NAMALWA (cell line): Measurements from ENCODE around the gene PLK5.
"Not testable (repeated sequence)": the region's sequence is repeated elsewhere in the genome, so short reads cannot be mapped to it uniquely, and the experiment has no call there.

Experiments used
- DNase-seq: peaks from one replicate; pipeline ENCODE4 v3.0.0-alpha.2; 2015; ENCODE audit warnings: low spot score

Gene PLK5

GRCh38 chr19:1523412-1524286, at the start of gene PLK5:
Gene PLK5 (plus strand): TSS chr19:1524077. CDS start chr19:1526997, 2,920 bp downstream.
- no peak for DNase-seq

GRCh38 chr19:1474765-1475351, 49.0 kb upstream of the PLK5 start:
- no peak for DNase-seq

- DNase-seq, result no peak
Measured at GRCh38 chr19:1475751-1476437, 48.0 kb upstream of the PLK5 start.

GRCh38 chr19:1477056-1477455, 46.8 kb upstream of the PLK5 start:
- not testable (repeated sequence) for DNase-seq

GRCh38 chr19:1478934-1479707, 44.8 kb upstream of the PLK5 start, which contains the start of gene C19orf25:
Gene C19orf25 (minus strand): TSS chr19:1479215. CDS start chr19:1478903, 312 bp downstream.
- peak; percentile 96 for DNase-seq

GRCh38 chr19:1481224-1481892, 42.5 kb upstream of the PLK5 start:
- no peak for DNase-seq

GRCh38 chr19:1481893-1482360, 42.0 kb upstream of the PLK5 start:
- no peak for DNase-seq

GRCh38 chr19:1482361-1483130, 41.3 kb upstream of the PLK5 start:
- DNase-seq, result no peak

GRCh38 chr19:1483131-1483978, 40.5 kb upstream of the PLK5 start:
- DNase-seq, result no peak

GRCh38 chr19:1483979-1484428, 39.9 kb upstream of the PLK5 start:
- DNase-seq, result no peak

GRCh38 chr19:1486720-1487575, 36.9 kb upstream of the PLK5 start:
- no peak for DNase-seq

GRCh38 chr19:1487576-1488281, 36.1 kb upstream of the PLK5 start:
- DNase-seq, result no peak

- DNase-seq, result no peak
Measured at GRCh38 chr19:1488282-1488601, 35.6 kb upstream of the PLK5 start.

GRCh38 chr19:1489463-1490310, 34.2 kb upstream of the PLK5 start:
- no peak for DNase-seq

- DNase-seq, result peak; percentile 98
Measured at GRCh38 chr19:1490311-1491113, 33.4 kb upstream of the PLK5 start, which contains the start of gene PCSK4. Gene PCSK4 (minus strand): TSS chr19:1490350. CDS start chr19:1490346, 4 bp downstream.
